GM20000 (cell line): Measurements from ENCODE around the gene TSPO.

Source experiments
- DNase-seq: peaks from one replicate; pipeline ENCODE4 v3.0.0; 2012; ENCODE audit warnings: low spot score
- CTCF ChIP-seq: IDR thresholded peaks from 2 replicates; pipeline ENCODE4 v1.5.1; 2012; ENCODE audit warnings: mild to moderate bottlenecking, control low read depth; ENCODE audit errors: extremely low read depth, missing control alignments

The TSPO gene

GRCh38 chr22:43157874-43158546, 6.7 kb downstream of the TSPO start:
- no peak for DNase-seq
- no peak for TF ChIP-seq CTCF

GRCh38 chr22:43158778-43159483, 7.6 kb downstream of the TSPO start:
- TF ChIP-seq CTCF: no peak
- DNase-seq: no peak

- peak; percentile 28 for TF ChIP-seq CTCF
- DNase-seq: no peak
These were observed 8.3 kb downstream of the TSPO start for GRCh38 chr22:43159484-43160178.

- DNase-seq: no peak
- no peak for TF ChIP-seq CTCF
These were observed 9.3 kb downstream of the TSPO start for GRCh38 chr22:43160497-43161126.

- DNase-seq: no peak
- no peak for TF ChIP-seq CTCF
These were observed 11.2 kb downstream of the TSPO start for GRCh38 chr22:43162412-43163150.

GRCh38 chr22:43163241-43163795, 12.0 kb downstream of the TSPO start:
- TF ChIP-seq CTCF: no peak
- no peak for DNase-seq
